Activated B cell treated with CpG ODN at 0.5 μM for 24 hours (primary cell): ENCODE measurements around the gene CILP. TPM values are rescaled to one million over a fixed set of nuclear protein-coding genes. Genes with fewer than 3 reads are reported as not detected.

Source experiments
- ATAC-seq: fragments of 200-7000 bp; cut with Tn5 transposase; one replicate; pipeline ENCODE4 v1.10.0; 2021; ENCODE audit warnings: low read depth, mild to moderate bottlenecking, moderate library complexity
- CTCF ChIA-PET: fragments of 350-600 bp; sonication (Branson Sonifier 250); formaldehyde crosslinking; loops from one replicate; lab custom pipeline; 2021; ENCODE audit warnings: antibody characterized with exemption; lab: Charles Lee
- POLR2A ChIA-PET: fragments of 350-600 bp; sonication (Branson Sonifier 250); formaldehyde crosslinking; loops from one replicate; lab custom pipeline; 2021; ENCODE audit warnings: antibody characterized with exemption; lab: Charles Lee
- DNase-seq: peaks from one replicate; pipeline ENCODE4 v3.0.0; 2022
- H3K27ac Mint-ChIP-seq: one replicate; pipeline ENCODE4 v1.8.0; 2020; ENCODE audit warnings: mixed read lengths
- H3K27me3 Mint-ChIP-seq: one replicate; pipeline ENCODE4 v1.8.0; 2021; ENCODE audit warnings: mixed read lengths
- H3K36me3 Mint-ChIP-seq: one replicate; pipeline ENCODE4 v1.8.0; 2021; ENCODE audit warnings: low read depth, mixed read lengths
- H3K4me1 Mint-ChIP-seq: one replicate; pipeline ENCODE4 v1.8.0; 2021; ENCODE audit warnings: mixed read lengths
- H3K4me3 Mint-ChIP-seq: one replicate; pipeline ENCODE4 v1.8.0; 2020; ENCODE audit warnings: mild to moderate bottlenecking, mixed read lengths
- H3K9me3 Mint-ChIP-seq: one replicate; pipeline ENCODE4 v1.8.0; 2020; ENCODE audit warnings: mixed read lengths
- intact Hi-C: fragments of 100-400 bp; cut with micrococcal nuclease; formaldehyde crosslinking; loops from one replicate; pipeline ENCODE4 v1.15.1; 2024
- total RNA-seq: library from RNA; stranded (reverse); gene quantifications from 2 replicates; pipeline ENCODE4 v1.2.3, GENCODE V29; 2022
- TF ChIP-seq, protein P1 (sequence below): fragments of 200-600 bp; IDR thresholded peaks from one replicate; pipeline ENCODE4 v1.8.0; 2022; ENCODE audit warnings: antibody characterized with exemption, mild to moderate bottlenecking

The CILP gene
- total RNA-seq, 1 donor from 2014 or later = 0.18 TPM

DNA sequence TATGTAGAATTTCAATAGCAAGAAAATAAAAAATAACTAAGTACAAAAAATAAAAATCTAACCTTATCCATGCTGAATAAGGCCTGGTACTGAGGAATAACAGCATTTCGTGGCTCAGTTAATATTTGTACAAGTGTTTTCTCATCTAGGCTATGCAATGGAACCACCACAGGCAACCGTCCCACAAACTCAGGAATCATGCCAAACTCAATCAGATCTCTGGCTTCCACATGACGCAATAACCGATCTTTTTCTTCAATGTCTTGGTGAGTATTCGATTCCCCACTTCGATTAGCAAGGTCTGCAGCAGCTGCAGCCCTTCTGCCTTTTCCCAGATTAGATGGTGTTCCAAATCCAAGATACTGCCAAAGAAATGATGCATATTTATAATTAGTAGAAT lies 56.6 kb downstream of the CILP start:
- no peaks in the 10 kb centered on the region for H3K27me3 Mint-ChIP-seq
- H3K4me3 Mint-ChIP-seq = no peak overlapping the region
- H3K27ac Mint-ChIP-seq = no peak overlapping the region
- H3K4me1 Mint-ChIP-seq = no peaks in the 10 kb centered on the region
- ChIA-PET CTCF (no interaction called here), POLR2A (no interaction called here)
- TF ChIP-seq, protein P1, sequence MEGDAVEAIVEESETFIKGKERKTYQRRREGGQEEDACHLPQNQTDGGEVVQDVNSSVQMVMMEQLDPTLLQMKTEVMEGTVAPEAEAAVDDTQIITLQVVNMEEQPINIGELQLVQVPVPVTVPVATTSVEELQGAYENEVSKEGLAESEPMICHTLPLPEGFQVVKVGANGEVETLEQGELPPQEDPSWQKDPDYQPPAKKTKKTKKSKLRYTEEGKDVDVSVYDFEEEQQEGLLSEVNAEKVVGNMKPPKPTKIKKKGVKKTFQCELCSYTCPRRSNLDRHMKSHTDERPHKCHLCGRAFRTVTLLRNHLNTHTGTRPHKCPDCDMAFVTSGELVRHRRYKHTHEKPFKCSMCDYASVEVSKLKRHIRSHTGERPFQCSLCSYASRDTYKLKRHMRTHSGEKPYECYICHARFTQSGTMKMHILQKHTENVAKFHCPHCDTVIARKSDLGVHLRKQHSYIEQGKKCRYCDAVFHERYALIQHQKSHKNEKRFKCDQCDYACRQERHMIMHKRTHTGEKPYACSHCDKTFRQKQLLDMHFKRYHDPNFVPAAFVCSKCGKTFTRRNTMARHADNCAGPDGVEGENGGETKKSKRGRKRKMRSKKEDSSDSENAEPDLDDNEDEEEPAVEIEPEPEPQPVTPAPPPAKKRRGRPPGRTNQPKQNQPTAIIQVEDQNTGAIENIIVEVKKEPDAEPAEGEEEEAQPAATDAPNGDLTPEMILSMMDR = no peak
- ATAC-seq = no peak
- intact Hi-C loops = no loop called here
- no peak for DNase-seq
- no peaks in the 10 kb centered on the region for H3K9me3 Mint-ChIP-seq
- peaks cover 73% of the 10 kb centered on the region for H3K36me3 Mint-ChIP-seq

DNA sequence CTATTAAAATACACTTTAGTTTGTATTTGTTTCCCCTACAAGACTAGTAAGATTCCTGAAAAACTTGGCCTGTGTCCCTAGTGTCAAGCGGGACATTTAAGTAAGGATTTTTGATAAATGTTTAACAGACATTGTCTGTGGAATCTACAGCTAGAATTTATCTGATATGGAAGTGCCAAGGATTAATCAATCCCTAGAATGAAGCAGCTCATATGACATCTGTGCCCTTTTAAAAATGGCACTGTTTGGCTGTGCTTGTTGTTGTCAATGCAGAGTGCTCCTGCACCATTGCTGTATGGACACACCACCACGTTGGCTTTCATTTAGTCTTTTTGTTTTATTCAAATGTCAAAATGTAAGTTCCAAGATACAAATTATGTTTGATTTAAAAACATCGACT lies 63.4 kb downstream of the CILP start:
- POLR2A ChIA-PET = no interaction called here
- no peak overlapping the region for H3K4me3 Mint-ChIP-seq
- H3K27ac Mint-ChIP-seq = no peak overlapping the region
- TF ChIP-seq, protein P1 = no peak
- CTCF ChIA-PET = no interaction called here
- no peaks in the 10 kb centered on the region for H3K4me1 Mint-ChIP-seq
- DNase-seq = no peak
- H3K9me3 Mint-ChIP-seq = no peaks in the 10 kb centered on the region
- ATAC-seq = no peak
- H3K36me3 Mint-ChIP-seq = peaks cover 44% of the 10 kb centered on the region
- no peaks in the 10 kb centered on the region for H3K27me3 Mint-ChIP-seq
- intact Hi-C loops = no loop called here

DNA sequence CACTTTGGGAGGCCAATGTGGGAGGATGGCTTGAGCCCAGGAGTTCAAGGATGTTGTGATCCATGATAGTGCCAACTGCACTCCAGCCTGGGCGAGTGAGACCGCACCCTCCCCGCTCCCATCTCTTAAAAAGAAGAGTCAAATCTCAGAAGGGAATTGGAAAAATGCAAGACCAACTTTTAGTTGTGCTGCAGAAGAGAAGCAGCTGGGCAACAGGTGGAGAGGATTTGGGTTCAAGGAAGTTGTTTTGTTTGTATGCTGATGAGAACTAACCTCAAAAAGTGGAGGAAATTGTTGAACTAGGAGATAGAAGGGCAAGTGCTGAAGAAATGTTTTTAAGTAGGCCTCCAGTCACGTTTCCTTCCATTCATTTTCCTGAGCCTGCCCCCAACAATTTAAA lies 64.8 kb downstream of the CILP start:
- no peaks in the 10 kb centered on the region for H3K9me3 Mint-ChIP-seq
- no peak overlapping the region for H3K4me3 Mint-ChIP-seq
- TF ChIP-seq, protein P1 = no peak
- DNase-seq (no peak), ATAC-seq (no peak)
- H3K27ac Mint-ChIP-seq = no peak overlapping the region
- H3K36me3 Mint-ChIP-seq = peaks cover 33% of the 10 kb centered on the region
- POLR2A ChIA-PET = no interaction called here
- H3K4me1 Mint-ChIP-seq = no peaks in the 10 kb centered on the region
- no peaks in the 10 kb centered on the region for H3K27me3 Mint-ChIP-seq
- intact Hi-C loops = no loop called here
- CTCF ChIA-PET = no interaction called here

Other genes with a start within 250 kb of the CILP start
- gene SPG21, start 221.6 kb downstream of the CILP start, total RNA-seq = 74.7 and 75.7 TPM in 2 replicates
- gene MTFMT, start 181.8 kb downstream of the CILP start, total RNA-seq = 9.8 and 13.5 TPM in 2 replicates
- gene SLC51B, start 166.1 kb downstream of the CILP start, total RNA-seq = not detected in 2 replicates
- not detected in 2 replicates for gene RASL12, start 143.5 kb downstream of the CILP start, total RNA-seq
- not detected in 2 replicates for gene KBTBD13, start 134.7 kb downstream of the CILP start, total RNA-seq
- gene UBAP1L, start 96.3 kb downstream of the CILP start, total RNA-seq = 5.9 and 9.6 TPM in 2 replicates
- 29.3 and 30.7 TPM in 2 replicates for gene PDCD7, start 77.7 kb downstream of the CILP start, total RNA-seq
- gene CLPX, start 26.1 kb downstream of the CILP start, total RNA-seq = 52.2 and 53.5 TPM in 2 replicates
- gene PARP16, start 75.4 kb upstream of the CILP start, total RNA-seq = 11.2 and 11.5 TPM in 2 replicates
- not detected in 2 replicates for gene RNU5A-1, start 84.6 kb upstream of the CILP start, total RNA-seq
- gene RNU5B-1, start 93.2 kb upstream of the CILP start, total RNA-seq = 32.5 TPM in 1 of 2 replicates, not detected in the other
- not detected in 2 replicates for gene IGDCC3, start 166.5 kb upstream of the CILP start, total RNA-seq
- gene IGDCC4, start 211.5 kb upstream of the CILP start, total RNA-seq = not detected in 2 replicates